ENCODE data around the gene TPD52L2.

TPD52L2 gene

DNA sequence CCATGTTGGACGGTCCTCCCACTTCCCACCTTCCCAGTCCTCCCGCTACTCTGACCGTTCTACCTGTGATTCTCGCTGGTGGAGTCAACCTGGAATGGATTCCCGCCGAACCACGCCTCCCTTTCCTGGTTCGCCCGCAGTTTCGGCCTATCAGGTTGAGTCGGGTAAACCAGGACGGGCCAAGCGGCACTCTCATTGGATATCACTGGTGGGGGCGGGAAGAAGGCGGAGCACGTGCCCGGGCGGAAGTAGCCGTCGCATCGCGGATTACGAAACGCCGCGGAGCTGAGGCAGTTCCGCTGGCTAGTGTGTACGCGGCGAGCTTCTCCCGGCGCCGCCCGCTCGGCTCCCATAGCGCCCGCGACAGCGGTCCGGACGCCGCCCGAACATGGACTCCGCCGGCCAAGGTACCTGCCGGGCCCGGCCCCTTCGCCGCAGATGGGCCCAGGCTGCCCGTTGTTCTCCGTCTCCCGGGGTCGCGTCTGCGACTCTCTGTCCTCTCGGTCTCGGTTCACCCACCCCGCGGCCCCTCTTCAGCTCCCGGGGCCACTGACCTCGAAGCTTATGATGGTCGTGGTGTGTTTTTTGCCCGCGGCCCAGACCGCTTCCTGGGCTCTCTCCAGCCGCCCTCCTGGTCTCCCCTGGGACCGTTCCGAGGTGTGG, at the start of gene TPD52L2:
TSS of gene TPD52L2 (plus strand) at position 293 of the 663 bp plus-strand sequence. CDS start at position 389, 96 bp downstream.
- H3K4me3 ChIP-seq (ENCODE audit: control insufficient read depth, low read depth, low read length) = peak within 1 kb of the TSS; percentile 74
- TF ChIP-seq, protein P1, sequence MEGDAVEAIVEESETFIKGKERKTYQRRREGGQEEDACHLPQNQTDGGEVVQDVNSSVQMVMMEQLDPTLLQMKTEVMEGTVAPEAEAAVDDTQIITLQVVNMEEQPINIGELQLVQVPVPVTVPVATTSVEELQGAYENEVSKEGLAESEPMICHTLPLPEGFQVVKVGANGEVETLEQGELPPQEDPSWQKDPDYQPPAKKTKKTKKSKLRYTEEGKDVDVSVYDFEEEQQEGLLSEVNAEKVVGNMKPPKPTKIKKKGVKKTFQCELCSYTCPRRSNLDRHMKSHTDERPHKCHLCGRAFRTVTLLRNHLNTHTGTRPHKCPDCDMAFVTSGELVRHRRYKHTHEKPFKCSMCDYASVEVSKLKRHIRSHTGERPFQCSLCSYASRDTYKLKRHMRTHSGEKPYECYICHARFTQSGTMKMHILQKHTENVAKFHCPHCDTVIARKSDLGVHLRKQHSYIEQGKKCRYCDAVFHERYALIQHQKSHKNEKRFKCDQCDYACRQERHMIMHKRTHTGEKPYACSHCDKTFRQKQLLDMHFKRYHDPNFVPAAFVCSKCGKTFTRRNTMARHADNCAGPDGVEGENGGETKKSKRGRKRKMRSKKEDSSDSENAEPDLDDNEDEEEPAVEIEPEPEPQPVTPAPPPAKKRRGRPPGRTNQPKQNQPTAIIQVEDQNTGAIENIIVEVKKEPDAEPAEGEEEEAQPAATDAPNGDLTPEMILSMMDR (conservative IDR thresholded peaks at IDR 0.05; ENCODE audit: control insufficient read depth, insufficient read depth, low read depth, low read length) = no peak
- DNase-seq (ENCODE audit: low read depth) = peak; percentile 97

DNA sequence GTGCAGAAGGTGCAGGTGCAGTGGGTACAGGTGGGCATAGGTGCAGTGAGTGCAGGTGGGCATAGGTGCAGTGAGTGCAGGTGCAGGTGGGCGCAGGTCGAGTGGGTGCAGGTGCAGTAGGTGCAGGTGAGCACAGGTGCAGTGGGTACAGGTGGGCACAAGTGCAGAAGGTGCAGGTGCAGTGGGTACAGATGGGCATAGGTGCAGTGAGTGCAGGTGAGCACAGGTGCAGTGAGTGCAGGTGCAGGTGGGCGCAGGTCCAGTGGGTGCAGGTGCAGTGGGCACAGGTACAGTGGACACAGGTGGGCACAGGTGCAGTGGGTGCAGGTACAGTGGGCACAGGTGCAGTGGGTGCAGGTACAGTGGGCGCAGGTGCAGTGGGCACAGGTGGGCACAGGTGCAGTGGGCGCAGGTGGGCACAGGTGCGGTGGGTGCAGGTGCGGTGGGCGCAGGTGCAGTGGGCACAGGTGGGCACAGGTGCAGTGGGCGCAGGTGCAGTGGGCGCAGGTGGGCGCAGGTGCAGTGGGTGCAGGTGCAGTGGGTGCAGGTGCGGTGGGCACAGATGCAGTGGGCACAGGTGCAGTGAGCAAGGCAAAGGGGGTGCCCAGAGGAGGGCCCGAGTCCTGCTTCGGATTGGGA, 49.3 kb upstream of the TPD52L2 start:
- DNase-seq (ENCODE audit: low read depth) = no peak
- TF ChIP-seq, protein P1 (conservative IDR thresholded peaks at IDR 0.05; ENCODE audit: control insufficient read depth, insufficient read depth, low read depth, low read length) = no peak
- H3K4me3 ChIP-seq (ENCODE audit: control insufficient read depth, low read depth, low read length) = no peak overlapping the region

DNA sequence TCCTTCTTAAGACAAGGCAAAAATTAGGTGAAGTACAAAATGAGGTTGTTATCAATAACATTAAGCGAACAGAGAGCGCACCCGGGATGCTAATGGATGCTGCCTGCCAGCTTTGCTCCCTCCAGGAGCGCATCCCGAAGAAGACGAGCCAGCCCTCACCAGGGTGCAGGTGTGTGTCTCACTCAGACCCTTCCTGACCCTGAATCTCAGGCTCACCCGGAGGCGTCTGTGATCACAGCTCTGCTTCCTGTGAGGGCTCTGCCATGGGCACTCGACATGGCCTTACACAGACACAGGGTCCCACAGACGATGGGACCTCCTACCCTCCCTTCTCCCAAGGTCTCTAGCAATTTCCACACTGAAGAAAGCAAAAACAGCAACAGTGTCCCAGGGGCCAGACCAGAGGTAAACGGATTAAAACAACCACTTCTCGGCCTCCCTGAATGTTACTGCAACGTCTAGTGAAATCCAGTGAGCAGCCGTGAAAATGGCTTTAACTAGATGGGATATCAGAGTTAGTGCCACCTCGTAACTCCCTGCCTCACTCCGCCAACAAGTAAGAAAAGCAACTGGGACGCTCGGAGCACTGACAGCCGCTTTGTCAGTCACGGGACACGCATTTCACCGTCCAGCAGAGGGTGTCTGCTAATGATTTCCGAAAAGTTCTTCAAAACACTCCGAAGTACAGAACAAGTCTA, 45.7 kb upstream of the TPD52L2 start:
- no peak overlapping the region for H3K4me3 ChIP-seq (ENCODE audit: control insufficient read depth, low read depth, low read length)
- TF ChIP-seq, protein P1 (conservative IDR thresholded peaks at IDR 0.05; ENCODE audit: control insufficient read depth, insufficient read depth, low read depth, low read length) = peak; percentile 26
- DNase-seq (ENCODE audit: low read depth) = peak; percentile 28

DNA sequence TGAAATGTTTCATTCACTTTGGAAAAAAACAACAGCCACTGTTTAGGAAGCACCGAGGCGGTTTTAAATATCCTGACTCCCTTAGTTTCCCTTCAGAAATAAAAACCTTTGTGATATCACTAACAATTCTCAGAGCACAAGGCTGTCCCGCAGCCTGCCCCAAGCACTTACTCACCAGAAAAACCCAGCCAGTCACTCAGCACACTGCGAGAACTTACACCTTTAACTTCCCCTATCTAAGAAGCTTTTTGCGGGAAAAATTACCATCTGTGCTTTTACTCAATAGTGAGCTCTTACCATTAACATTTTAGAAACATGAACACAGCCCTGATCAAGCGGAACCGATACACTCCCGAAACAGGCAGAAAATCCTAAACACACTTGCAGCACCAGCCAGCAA, 43.3 kb upstream of the TPD52L2 start:
- H3K4me3 ChIP-seq (ENCODE audit: control insufficient read depth, low read depth, low read length) = no peak overlapping the region
- no peak for DNase-seq (ENCODE audit: low read depth)
- TF ChIP-seq, protein P1 (conservative IDR thresholded peaks at IDR 0.05; ENCODE audit: control insufficient read depth, insufficient read depth, low read depth, low read length) = no peak

DNA sequence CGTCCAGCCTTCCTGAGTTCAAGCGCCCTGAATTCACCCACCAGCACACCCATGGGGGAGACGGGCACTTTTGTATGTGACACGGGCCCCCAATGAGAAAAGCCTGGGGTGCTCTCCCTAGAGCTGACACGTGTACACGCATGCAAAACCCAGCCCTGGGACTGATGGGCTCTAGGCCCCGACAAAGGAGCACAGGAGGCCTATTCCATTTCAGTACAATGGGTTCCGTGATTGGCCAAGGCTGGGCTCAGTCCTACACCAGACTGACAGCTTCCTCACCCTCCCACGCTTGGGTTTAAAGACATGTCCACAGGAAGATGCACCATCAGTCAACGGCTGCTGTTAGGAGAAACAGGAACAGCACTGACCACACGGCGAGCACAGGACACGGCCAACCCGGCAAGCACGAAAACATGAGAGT, 42.8 kb upstream of the TPD52L2 start:
- no peak for DNase-seq (ENCODE audit: low read depth)
- H3K4me3 ChIP-seq (ENCODE audit: control insufficient read depth, low read depth, low read length) = no peak overlapping the region
- TF ChIP-seq, protein P1 (conservative IDR thresholded peaks at IDR 0.05; ENCODE audit: control insufficient read depth, insufficient read depth, low read depth, low read length) = no peak

DNA sequence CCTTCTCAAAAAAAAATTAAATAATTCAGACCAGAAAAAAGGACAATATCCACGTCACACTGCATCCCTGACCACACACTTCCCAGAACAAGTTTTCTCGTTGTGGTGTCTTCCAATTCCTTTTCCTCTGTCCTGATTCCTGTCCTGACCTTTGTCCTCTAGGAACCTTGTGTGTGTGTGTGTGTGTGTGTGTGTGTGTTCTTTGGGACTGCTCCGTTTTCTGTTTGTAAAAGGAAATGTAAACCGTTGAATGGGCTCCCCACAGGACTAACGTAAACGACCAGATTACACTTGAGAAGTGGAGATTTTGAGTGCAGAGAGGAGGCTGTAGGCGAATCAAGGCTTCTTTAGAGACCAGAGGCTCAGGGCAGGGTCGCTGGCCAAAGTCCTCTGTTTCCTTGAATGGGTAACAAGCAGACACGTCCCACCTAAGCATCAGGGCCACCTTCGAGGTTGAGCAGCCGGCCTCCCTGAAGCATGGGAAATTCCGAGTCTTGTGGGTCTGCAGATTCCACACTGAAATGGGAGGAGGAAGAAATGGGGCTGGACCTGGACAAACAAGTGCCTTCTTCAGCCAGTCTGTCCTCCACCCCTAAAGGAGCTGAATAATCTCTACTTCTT, 41.3 kb upstream of the TPD52L2 start:
- TF ChIP-seq, protein P1 (conservative IDR thresholded peaks at IDR 0.05; ENCODE audit: control insufficient read depth, insufficient read depth, low read depth, low read length) = no peak
- no peak for DNase-seq (ENCODE audit: low read depth)
- H3K4me3 ChIP-seq (ENCODE audit: control insufficient read depth, low read depth, low read length) = no peak overlapping the region

All from fibroblast of mammary gland (primary cell).